B cell (primary cell): ENCODE measurements around the gene ENTPD1. TPM values are rescaled to one million over a fixed set of nuclear protein-coding genes. Genes with fewer than 3 reads are reported as not detected.

Experiments used
- ATAC-seq: fragments of 200-7000 bp; cut with Tn5 transposase; one replicate; pipeline ENCODE4 v1.10.0; 2021; ENCODE audit warnings: low read depth, mild to moderate bottlenecking, moderate number of reproducible peaks, moderate library complexity
- CTCF ChIA-PET: fragments of 350-600 bp; sonication (Branson Sonifier 250); formaldehyde crosslinking; loops from one replicate; lab custom pipeline; 2021; ENCODE audit warnings: antibody characterized with exemption, inconsistent platforms; lab: Charles Lee
- POLR2A ChIA-PET: fragments of 350-600 bp; sonication (Branson Sonifier 250); formaldehyde crosslinking; loops from one replicate; lab custom pipeline; 2021; ENCODE audit warnings: antibody characterized with exemption; lab: Charles Lee
- DNase-seq: peaks from one replicate; pipeline ENCODE4 v3.0.0; 2013
- H2AFZ ChIP-seq: 2 replicates; pipeline ENCODE4 v1.6.1; 2012; ENCODE audit warnings: mild to moderate bottlenecking, low read depth, low read length; ENCODE audit not compliant: insufficient read depth, poor library complexity, severe bottlenecking
- H3K27ac ChIP-seq, 2 donors: 1 replicate in 1 of 2; 2 replicates in 1 of 2; pipeline ENCODE4 v1.5.1; 2012 to 2013; ENCODE audit warnings: low read length in 2 of 2, mild to moderate bottlenecking in 2 of 2, moderate library complexity in 1 of 2
- H3K27me3 ChIP-seq, 4 experiments: fragments of 200-600 bp in 1 of 4; sonication (generic) in 1 of 4; replicated peaks in 1 of 4; 1 replicate in 2 of 4; 2 replicates in 2 of 4; pipeline versions ENCODE4 v1.6.1 to v1.7.0; 2013 to 2016; ENCODE audit warnings: low read length in 3 of 4, mild to moderate bottlenecking in 2 of 4, mixed read lengths in 1 of 4, moderate library complexity in 1 of 4; ENCODE audit not compliant: insufficient read depth in 4 of 4, control insufficient read depth in 3 of 4; ENCODE audit errors: control extremely low read depth in 1 of 4
- H3K36me3 ChIP-seq, 2 experiments: replicated peaks in 1 of 2; 1 replicate in 1 of 2; 2 replicates in 1 of 2; pipeline versions ENCODE4 v1.6.1 to v1.7.1; 2013; ENCODE audit warnings: low read length in 1 of 2; ENCODE audit not compliant: insufficient read depth in 2 of 2, control insufficient read depth in 1 of 2; ENCODE audit errors: control extremely low read depth in 1 of 2, extremely low read depth in 1 of 2
- H3K4me1 ChIP-seq, 2 donors: fragments of 200-600 bp in 1 of 2; sonication (generic) in 1 of 2; 1 replicate in 1 of 2; 2 replicates in 1 of 2; pipeline versions ENCODE4 v1.5.1 to v1.6.1; 2013 to 2017; ENCODE audit warnings: low read length in 2 of 2; ENCODE audit not compliant: control insufficient read depth in 2 of 2, insufficient read depth in 2 of 2
- H3K4me2 ChIP-seq: replicated peaks from 2 replicates; pipeline ENCODE3; 2012; ENCODE audit warnings: mild to moderate bottlenecking, low read depth, low read length; ENCODE audit not compliant: poor library complexity, severe bottlenecking
- H3K4me3 ChIP-seq, 5 experiments: fragments of 200-600 bp in 1 of 5; sonication (generic) in 1 of 5; 1 replicate in 3 of 5; 2 replicates in 2 of 5; pipeline versions ENCODE4 v1.5.1 to v1.7.0; 2011 to 2016; ENCODE audit warnings: low read length in 4 of 5, mild to moderate bottlenecking in 4 of 5, low read depth in 2 of 5, control low read depth in 1 of 5, moderate library complexity in 1 of 5; ENCODE audit not compliant: insufficient read depth in 1 of 5; ENCODE audit errors: control extremely low read depth in 1 of 5, extremely low read depth in 1 of 5
- H3K79me2 ChIP-seq: fragments of 200-600 bp; sonication (generic); one replicate; pipeline ENCODE4 v1.6.0; 2016; ENCODE audit warnings: low read length; ENCODE audit not compliant: control insufficient read depth, insufficient read depth
- H3K9ac ChIP-seq: fragments of 200-600 bp; sonication (generic); 2 replicates; pipeline ENCODE4 v1.6.1; 2017; ENCODE audit warnings: mild to moderate bottlenecking, low read length, moderate library complexity
- H3K9me3 ChIP-seq, 3 donors: one replicate each; pipeline versions ENCODE4 v1.6.1 to v1.7.1; 2013; ENCODE audit warnings: low read length in 2 of 3; ENCODE audit not compliant: control insufficient read depth in 2 of 3, insufficient read depth in 1 of 3; ENCODE audit errors: control extremely low read depth in 1 of 3
- H4K20me1 ChIP-seq: 2 replicates; pipeline ENCODE4 v1.6.0; 2012; ENCODE audit warnings: mild to moderate bottlenecking, low read length; ENCODE audit not compliant: insufficient read depth, control insufficient read depth, poor library complexity, severe bottlenecking
- H3K27ac Mint-ChIP-seq: one replicate; pipeline ENCODE4 v1.8.0; 2021; ENCODE audit warnings: mixed read lengths
- H3K27me3 Mint-ChIP-seq: one replicate; pipeline ENCODE4 v1.8.0; 2021; ENCODE audit warnings: mixed read lengths
- H3K4me1 Mint-ChIP-seq: one replicate; pipeline ENCODE4 v1.8.0; 2021; ENCODE audit warnings: mixed read lengths
- H3K4me3 Mint-ChIP-seq: one replicate; pipeline ENCODE4 v1.8.0; 2021; ENCODE audit warnings: mixed read lengths
- H3K9me3 Mint-ChIP-seq: one replicate; pipeline ENCODE4 v1.8.0; 2022; ENCODE audit warnings: mixed read lengths; ENCODE audit not compliant: insufficient read depth
- CTCF ChIP-seq: fragments of 200-600 bp; IDR thresholded peaks from one replicate; pipeline ENCODE4 v1.8.0; 2022; ENCODE audit warnings: antibody characterized with exemption, mild to moderate bottlenecking
- EZH2 ChIP-seq: IDR thresholded peaks from 2 replicates; pipeline ENCODE4 v1.6.1; 2012; ENCODE audit warnings: borderline replicate concordance, low read depth, mild to moderate bottlenecking, moderate library complexity, low read length; ENCODE audit not compliant: insufficient read depth, poor library complexity, severe bottlenecking
- WGBS: methylation state at CpG from one replicate; pipeline ENCODE4 v1.1.5; 2013; ENCODE audit warnings: missing lambda C conversion rate; ENCODE audit not compliant: insufficient coverage; 5-methylcytosine and 5-hydroxymethylcytosine counted together
- intact Hi-C: fragments of 100-400 bp; cut with micrococcal nuclease; formaldehyde crosslinking; loops from one replicate; pipeline ENCODE4 v1.10.0; 2022
- polyA plus RNA-seq: library from polyadenylated mRNA; depleted of rRNA; stranded (reverse); fragments of >200 nt; gene quantifications from 2 replicates; pipeline ENCODE4 v1.2.3, GENCODE V29; 2012
- total RNA-seq, 2 donors: library from RNA; stranded (reverse); fragments of 120-200 nt in 1 of 2; gene quantifications; 1 replicate in 1 of 2; 2 replicates in 1 of 2; pipeline versions ENCODE4 v1.2.3 to v1.2.4, GENCODE V29; 2013 to 2022

Gene ENTPD1
- total and polyA plus RNA-seq, 2 donors (not counting 1 experiment from before 2014, with no cell fraction given) = 25.9 to 96.3 TPM

DNA sequence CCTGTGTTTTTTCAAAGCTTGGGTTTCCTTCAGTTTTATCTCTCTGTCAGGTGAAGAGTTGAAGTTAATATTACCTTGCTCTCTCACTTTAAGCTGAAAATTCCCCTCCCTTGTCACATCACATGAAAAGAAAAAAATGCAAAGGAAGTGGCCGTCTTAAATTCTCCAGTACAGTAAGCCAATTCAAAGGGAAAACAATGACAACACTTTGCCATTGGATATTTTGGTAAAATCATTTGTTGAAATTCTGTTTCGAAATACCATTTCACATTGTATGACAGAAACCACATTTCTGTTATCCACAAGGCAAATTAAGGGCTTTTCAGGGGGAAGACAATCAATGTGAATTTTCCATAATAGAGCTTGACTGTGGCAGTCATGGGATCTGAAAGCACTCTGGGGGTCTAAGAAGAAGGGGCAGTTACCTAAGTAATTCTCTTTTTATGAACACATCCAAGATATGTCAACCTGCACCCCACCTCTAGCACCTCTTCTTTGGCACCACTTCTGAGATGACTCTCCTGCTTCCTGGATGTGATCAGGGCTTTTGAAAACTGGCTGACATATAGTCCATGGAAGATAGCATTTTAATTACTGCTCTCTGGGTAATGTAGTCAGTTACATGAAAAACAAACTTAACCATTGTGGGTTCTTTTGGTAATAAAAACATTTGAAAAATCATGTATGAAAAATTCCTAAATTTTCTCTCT, 63.8 kb downstream of the ENTPD1 start:
- Mint-ChIP-seq H3K4me3 (peak overlapping the region; percentile 68), H3K9me3 (no peaks in the 10 kb centered on the region), H3K4me1 (peaks cover 76% of the 10 kb centered on the region), H3K27me3 (no peaks in the 10 kb centered on the region), H3K27ac (peak overlapping the region; percentile 89)
- WGBS = no CpG with 5 or more reads among the region's 2 CpGs
- Histone ChIP-seq H3K36me3 (peaks cover 0 to 19% of the 10 kb centered on the region in 2 experiments), H3K79me2 (peaks cover 58% of the 10 kb centered on the region), H2AFZ (no peak overlapping the region), H3K27ac (peak overlapping the region; percentile 59 to 74), H3K4me3 (peak overlapping the region in 1 of 5 experiments; percentile 21), H3K4me1 (peaks cover 34 to 48% of the 10 kb centered on the region in 2 donors), H3K4me2 (peak overlapping the region; percentile 46), H3K9ac (no peak overlapping the region), H4K20me1 (no peaks in the 10 kb centered on the region), H3K9me3 (no peaks in the 10 kb centered on the region), H3K27me3 (no peaks in the 10 kb centered on the region)
- CTCF ChIA-PET = interaction anchor here (0.9 to 6.5 kb wide), 14 partner anchors 13 to 126 kb away, joined by 3 to 57 read pairs (median 4); partner anchors contain the start of genes ENTPD1 and TCTN3
- TF ChIP-seq EZH2 (no peak), CTCF (no peak)
- ATAC-seq (no peak), DNase-seq (no peak)
- POLR2A ChIA-PET = interaction anchor here (0.9 to 2.9 kb wide), 3 partner anchors 18 to 63 kb away, joined by 4 to 9 read pairs (median 4); partner anchors contain the start of gene ENTPD1
- intact Hi-C loops = loop anchor here (2.0 kb wide), 1 partner anchor 19 kb away; no protein-coding TSS in a partner anchor

- DNase-seq (peak; percentile 71), ATAC-seq (peak; percentile 75)
- Mint-ChIP-seq H3K27me3 (no peaks in the 10 kb centered on the region), H3K9me3 (no peaks in the 10 kb centered on the region), H3K4me3 (peak overlapping the region; percentile 75), H3K4me1 (peaks cover 72% of the 10 kb centered on the region), H3K27ac (peak overlapping the region; percentile 89)
- Histone ChIP-seq H3K79me2 (peaks cover 62% of the 10 kb centered on the region), H3K36me3 (peaks cover 0 to 19% of the 10 kb centered on the region in 2 experiments), H3K9ac (peak overlapping the region; percentile 15), H3K27me3 (no peaks in the 10 kb centered on the region), H3K4me3 (peak overlapping the region in 1 of 5 experiments; percentile 21), H4K20me1 (no peaks in the 10 kb centered on the region), H3K4me2 (peak overlapping the region; percentile 46), H3K9me3 (no peaks in the 10 kb centered on the region), H3K4me1 (peaks cover 29 to 43% of the 10 kb centered on the region in 2 donors), H2AFZ (peak overlapping the region; percentile 70), H3K27ac (peak overlapping the region; percentile 59 to 74)
- intact Hi-C loops = loop anchor here (2.0 kb wide), 1 partner anchor 18 kb away; no protein-coding TSS in a partner anchor
- WGBS = 10% methylated on average over 1 of the region's 3 CpGs
- TF ChIP-seq EZH2 (no peak), CTCF (no peak)
- ChIA-PET CTCF (interaction anchor here (1.2 to 6.5 kb wide), 13 partner anchors 12 to 126 kb away, joined by 3 to 57 read pairs (median 7); partner anchors contain the start of gene TCTN3), POLR2A (interaction anchor here (0.9 to 1.3 kb wide), 2 partner anchors 18 to 37 kb away, joined by 4 read pairs; no protein-coding TSS in a partner anchor)
Observed at GRCh38 chr10:95820363-95820762, 64.4 kb downstream of the ENTPD1 start.
